Progenitor cell of endocrine pancreas (in vitro differentiated cells): ENCODE data around the gene RPP40. TPM values are rescaled to one million over a fixed set of nuclear protein-coding genes. Genes with fewer than 3 reads are reported as not detected.

ENCODE experiments used
- DNase-seq: peaks from one replicate; pipeline ENCODE4 v3.0.0; 2021; ENCODE audit warnings: low spot score; ENCODE audit not compliant: unreplicated experiment
- H3K27ac Mint-ChIP-seq: 2 replicates; pipeline ENCODE4 v1.8.0; 2021; ENCODE audit warnings: mild to moderate bottlenecking, moderate library complexity, mixed read lengths
- H3K27me3 Mint-ChIP-seq: 2 replicates; pipeline ENCODE4 v1.8.0; 2021; ENCODE audit warnings: mixed read lengths
- H3K36me3 Mint-ChIP-seq: 2 replicates; pipeline ENCODE4 v1.8.0; 2022; ENCODE audit warnings: mixed read lengths; ENCODE audit not compliant: insufficient read depth
- H3K4me1 Mint-ChIP-seq: 2 replicates; pipeline ENCODE4 v1.8.0; 2021; ENCODE audit warnings: low read depth, mixed read lengths
- H3K4me3 Mint-ChIP-seq: 2 replicates; pipeline ENCODE4 v1.8.0; 2021; ENCODE audit warnings: low read depth, mild to moderate bottlenecking, moderate library complexity, mixed read lengths
- H3K9me3 Mint-ChIP-seq: 2 replicates; pipeline ENCODE4 v1.8.0; 2021; ENCODE audit warnings: low read depth, mixed read lengths
- total RNA-seq: library from RNA; stranded (reverse); gene quantifications from 2 replicates; pipeline ENCODE4 v1.2.1, GENCODE V29; 2021
- TF ChIP-seq, protein P1 (sequence below): fragments of 200-600 bp; sonication (generic); IDR thresholded peaks from one replicate; pipeline ENCODE4 v1.5.0; 2021; ENCODE audit warnings: antibody characterized with exemption, mild to moderate bottlenecking; ENCODE audit not compliant: unreplicated experiment

Gene RPP40
- total RNA-seq, 1 donor from 2014 or later: 8.0 TPM

- no peaks in the 10 kb centered on the region for H3K9me3 Mint-ChIP-seq
- H3K27ac Mint-ChIP-seq: no peak overlapping the region
- peaks cover 1% of the 10 kb centered on the region for H3K36me3 Mint-ChIP-seq
- no peak for DNase-seq
- H3K4me1 Mint-ChIP-seq: peaks cover 4% of the 10 kb centered on the region
- TF ChIP-seq, protein P1, sequence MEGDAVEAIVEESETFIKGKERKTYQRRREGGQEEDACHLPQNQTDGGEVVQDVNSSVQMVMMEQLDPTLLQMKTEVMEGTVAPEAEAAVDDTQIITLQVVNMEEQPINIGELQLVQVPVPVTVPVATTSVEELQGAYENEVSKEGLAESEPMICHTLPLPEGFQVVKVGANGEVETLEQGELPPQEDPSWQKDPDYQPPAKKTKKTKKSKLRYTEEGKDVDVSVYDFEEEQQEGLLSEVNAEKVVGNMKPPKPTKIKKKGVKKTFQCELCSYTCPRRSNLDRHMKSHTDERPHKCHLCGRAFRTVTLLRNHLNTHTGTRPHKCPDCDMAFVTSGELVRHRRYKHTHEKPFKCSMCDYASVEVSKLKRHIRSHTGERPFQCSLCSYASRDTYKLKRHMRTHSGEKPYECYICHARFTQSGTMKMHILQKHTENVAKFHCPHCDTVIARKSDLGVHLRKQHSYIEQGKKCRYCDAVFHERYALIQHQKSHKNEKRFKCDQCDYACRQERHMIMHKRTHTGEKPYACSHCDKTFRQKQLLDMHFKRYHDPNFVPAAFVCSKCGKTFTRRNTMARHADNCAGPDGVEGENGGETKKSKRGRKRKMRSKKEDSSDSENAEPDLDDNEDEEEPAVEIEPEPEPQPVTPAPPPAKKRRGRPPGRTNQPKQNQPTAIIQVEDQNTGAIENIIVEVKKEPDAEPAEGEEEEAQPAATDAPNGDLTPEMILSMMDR: no peak
- peaks cover 7% of the 10 kb centered on the region for H3K27me3 Mint-ChIP-seq
- no peak overlapping the region for H3K4me3 Mint-ChIP-seq
Observed at GRCh38 chr6:5020142-5020541, 16.3 kb upstream of the RPP40 start.

GRCh38 chr6:5014072-5014561, 10.3 kb upstream of the RPP40 start:
- Mint-ChIP-seq H3K4me1 (no peaks in the 10 kb centered on the region), H3K4me3 (no peak overlapping the region), H3K36me3 (peaks cover 1% of the 10 kb centered on the region), H3K9me3 (no peaks in the 10 kb centered on the region), H3K27me3 (peaks cover 4% of the 10 kb centered on the region), H3K27ac (no peak overlapping the region)
- TF ChIP-seq, protein P1: no peak
- DNase-seq: no peak

DNA sequence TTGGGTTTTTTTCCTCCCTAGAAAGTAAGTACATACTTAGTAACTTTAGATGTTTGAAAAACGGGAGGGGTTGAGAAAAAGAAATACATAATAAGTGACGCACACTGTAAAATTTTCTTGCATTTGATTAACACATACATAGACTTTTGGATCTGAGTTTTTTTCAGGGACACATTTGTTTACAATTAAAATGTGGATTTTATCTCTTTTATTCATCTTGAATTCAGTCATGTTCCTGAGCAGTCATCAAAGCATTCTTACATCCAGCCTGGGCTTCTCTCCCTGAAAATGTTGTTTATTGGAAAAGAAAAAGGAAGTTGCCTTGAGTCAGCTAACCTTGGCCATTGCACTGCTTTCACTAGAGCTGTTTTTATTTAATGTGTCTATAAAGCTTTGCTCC, 8.7 kb upstream of the RPP40 start:
- Mint-ChIP-seq H3K9me3 (no peaks in the 10 kb centered on the region), H3K4me3 (no peak overlapping the region), H3K27ac (no peak overlapping the region), H3K4me1 (no peaks in the 10 kb centered on the region), H3K27me3 (no peaks in the 10 kb centered on the region), H3K36me3 (peaks cover 1% of the 10 kb centered on the region)
- TF ChIP-seq, protein P1: no peak
- no peak for DNase-seq

DNA sequence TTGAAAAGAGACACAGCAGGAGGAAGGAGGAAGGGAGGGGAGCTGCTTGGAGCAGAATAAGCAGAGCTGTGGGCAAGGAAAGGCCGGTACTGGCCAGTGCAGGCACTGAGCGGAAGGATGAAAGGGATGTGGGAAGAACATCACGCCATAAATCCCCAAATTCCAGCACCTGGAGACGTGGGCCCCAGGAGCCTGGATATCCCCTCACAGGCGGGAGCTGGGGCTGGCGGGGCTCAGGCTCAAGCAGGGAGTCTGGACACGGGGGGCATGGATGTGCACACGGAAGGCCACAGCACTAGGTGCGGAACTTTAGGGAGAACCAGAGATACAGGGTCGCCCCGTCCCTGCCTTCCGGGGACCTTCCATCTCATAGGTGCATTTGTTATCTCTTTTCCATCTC, 7.5 kb upstream of the RPP40 start:
- H3K4me1 Mint-ChIP-seq: no peaks in the 10 kb centered on the region
- DNase-seq: no peak
- H3K27me3 Mint-ChIP-seq: no peaks in the 10 kb centered on the region
- H3K27ac Mint-ChIP-seq: no peak overlapping the region
- no peaks in the 10 kb centered on the region for H3K9me3 Mint-ChIP-seq
- no peaks in the 10 kb centered on the region for H3K36me3 Mint-ChIP-seq
- TF ChIP-seq, protein P1: no peak
- H3K4me3 Mint-ChIP-seq: no peak overlapping the region

GRCh38 chr6:5007531-5007930, 3.7 kb upstream of the RPP40 start:
- TF ChIP-seq, protein P1: no peak
- H3K27ac Mint-ChIP-seq: no peak overlapping the region
- no peak overlapping the region for H3K4me3 Mint-ChIP-seq
- H3K27me3 Mint-ChIP-seq: no peaks in the 10 kb centered on the region
- no peaks in the 10 kb centered on the region for H3K9me3 Mint-ChIP-seq
- H3K36me3 Mint-ChIP-seq: no peaks in the 10 kb centered on the region
- DNase-seq: no peak
- H3K4me1 Mint-ChIP-seq: no peaks in the 10 kb centered on the region
